ENCODE measurements around the gene GNA12. TPM values are rescaled to one million over a fixed set of nuclear protein-coding genes. Genes with fewer than 3 reads are reported as not detected.
A peak's percentile ranks its signal among the peaks of the same experiment; 100 is the strongest.

GNA12 gene
- polyA plus RNA-seq, 1 donor (not counting 4 experiments of a cell fraction or from before 2014, with no cell fraction given) = 35.5 TPM

DNA sequence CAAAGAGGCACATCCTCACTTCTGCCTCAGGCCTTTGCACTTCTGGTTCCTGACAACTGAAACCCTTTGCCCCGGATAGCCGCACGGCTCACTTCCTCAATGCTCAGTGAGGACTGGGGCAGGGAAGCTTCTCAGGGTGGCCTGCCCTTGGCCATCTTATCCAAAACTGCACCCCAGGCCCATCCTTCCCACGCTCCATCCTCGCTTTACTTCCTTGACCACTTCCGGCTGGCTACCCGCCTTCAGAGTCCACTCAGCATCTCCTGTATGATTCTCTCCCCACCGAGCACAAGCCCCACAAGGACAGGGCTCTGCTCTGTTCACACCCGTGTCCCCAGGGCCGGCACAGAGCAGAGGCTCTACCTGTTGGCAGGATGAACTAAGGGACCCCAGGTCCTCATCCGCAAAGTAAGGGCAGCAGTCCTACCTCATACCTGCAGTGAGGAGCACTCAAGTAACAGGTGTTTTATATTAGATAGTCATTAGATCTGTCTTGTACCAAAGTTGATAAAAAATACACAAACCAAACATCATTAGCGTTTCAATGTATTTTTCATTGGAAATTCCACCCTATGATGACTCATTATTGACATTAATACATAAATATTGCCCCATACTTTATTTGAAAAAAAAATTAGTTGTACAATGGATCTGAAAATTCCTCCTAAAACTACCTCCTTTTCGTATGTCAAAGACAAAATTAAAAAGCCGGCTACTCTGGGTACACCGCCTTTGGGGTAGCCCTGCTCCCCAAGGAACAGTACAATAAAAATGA, 35.0 kb downstream of the GNA12 start:
- dilution Hi-C loops (cut with MboI; ENCODE audit: extremely low pct_ligation_motif_present, low sequenced_read_pairs) = no loop called here
- H3K27ac ChIP-seq (ENCODE audit: control insufficient read depth, insufficient read depth, low read length) = no peak overlapping the region
- peaks cover 0 to 2% of the 10 kb centered on the region in 2 experiments for H3K36me3 ChIP-seq (ENCODE audit: control insufficient read depth in 2 of 2, extremely low read depth in 1 of 2, insufficient read depth in 2 of 2, low read length in 2 of 2)
- H3K9me1 ChIP-seq (ENCODE audit: control insufficient read depth, extremely low read depth, insufficient read depth, low read length) = peaks cover 3% of the 10 kb centered on the region
- no peak for FAIRE-seq
- H3K4me2 ChIP-seq (ENCODE audit: control insufficient read depth, extremely low read depth, insufficient read depth, low read depth, low read length) = no peak overlapping the region
- TF ChIP-seq EZH2 (IDR thresholded peaks at IDR 0.05; ENCODE audit: low read length) = no peak
- H4K20me1 ChIP-seq (ENCODE audit: control insufficient read depth, extremely low read depth, insufficient read depth, low read length) = no peaks in the 10 kb centered on the region
- H3K79me2 ChIP-seq (ENCODE audit: control insufficient read depth, insufficient read depth, low read length) = peaks cover 74% of the 10 kb centered on the region
- H3K4me3 ChIP-seq (ENCODE audit: control insufficient read depth in 2 of 3, extremely low read depth in 1 of 3, insufficient read depth in 2 of 3, low read depth in 1 of 3, low read length in 3 of 3) = no peak overlapping the region
- no peaks in the 10 kb centered on the region for H3K9me3 ChIP-seq (ENCODE audit: control insufficient read depth, low read depth, low read length)
- H2AFZ ChIP-seq (ENCODE audit: control insufficient read depth, low read length) = no peak overlapping the region
- no peak overlapping the region for H3K9ac ChIP-seq (ENCODE audit: control insufficient read depth, extremely low read depth, insufficient read depth, low read length)
- no peak for DNase-seq (ENCODE audit: low read depth, low spot score)
- no peaks in the 10 kb centered on the region for H3K27me3 ChIP-seq (ENCODE audit: control insufficient read depth, extremely low read depth, insufficient read depth, low read length)
- peaks cover 4% of the 10 kb centered on the region for H3K4me1 ChIP-seq (ENCODE audit: control insufficient read depth, extremely low read depth, insufficient read depth, low read length)

DNA sequence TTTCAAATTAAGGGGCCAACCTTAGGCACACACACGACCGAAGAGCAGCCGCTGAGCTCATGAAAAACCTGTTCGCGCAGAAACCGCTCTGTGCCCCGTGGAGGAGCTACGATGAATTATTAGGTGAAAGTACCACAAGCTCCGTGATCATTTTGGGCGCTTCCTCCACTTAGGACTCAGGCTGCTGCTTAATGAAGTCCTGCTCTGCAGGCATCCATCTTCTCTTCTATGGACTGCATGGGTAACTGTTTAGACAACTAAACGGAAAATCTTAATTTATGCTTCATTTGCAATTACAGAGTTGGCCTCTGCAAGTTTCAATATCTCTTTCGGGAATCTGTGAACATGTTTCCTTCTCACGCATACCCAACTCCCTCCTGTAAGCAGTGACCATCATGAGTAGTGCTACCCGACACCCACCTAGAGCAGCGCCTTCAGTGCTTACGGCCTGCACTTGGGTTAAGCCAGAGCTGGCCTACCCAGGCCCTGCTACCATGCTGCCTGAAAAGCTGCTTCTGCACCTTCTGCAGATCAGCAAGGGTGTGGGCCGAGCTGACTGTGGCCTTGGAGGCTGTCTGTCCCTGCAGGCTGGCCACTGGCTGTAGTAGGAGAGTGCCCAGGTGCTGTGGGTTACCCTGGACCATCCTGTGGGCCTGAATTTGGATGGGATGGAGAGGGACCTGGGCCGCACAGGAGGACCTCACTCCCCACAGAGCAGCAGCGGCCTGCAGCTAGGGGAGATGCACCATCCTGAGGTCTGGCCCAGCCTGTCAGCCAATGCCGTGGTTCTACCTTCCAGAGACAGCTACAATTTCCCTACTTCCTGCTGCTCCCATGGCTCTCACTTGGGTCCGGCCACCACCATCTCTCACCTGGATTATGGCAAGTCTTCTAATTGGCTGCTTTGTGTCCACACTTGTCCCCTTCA, 36.0 kb downstream of the GNA12 start:
- dilution Hi-C loops (cut with MboI; ENCODE audit: extremely low pct_ligation_motif_present, low sequenced_read_pairs) = no loop called here
- Histone ChIP-seq H3K27me3 (ENCODE audit: control insufficient read depth, extremely low read depth, insufficient read depth, low read length) (no peaks in the 10 kb centered on the region), H3K79me2 (ENCODE audit: control insufficient read depth, insufficient read depth, low read length) (peaks cover 74% of the 10 kb centered on the region), H3K4me2 (ENCODE audit: control insufficient read depth, extremely low read depth, insufficient read depth, low read depth, low read length) (peak overlapping the region; percentile 17), H3K9me3 (ENCODE audit: control insufficient read depth, low read depth, low read length) (no peaks in the 10 kb centered on the region), H4K20me1 (ENCODE audit: control insufficient read depth, extremely low read depth, insufficient read depth, low read length) (no peaks in the 10 kb centered on the region), H3K4me1 (ENCODE audit: control insufficient read depth, extremely low read depth, insufficient read depth, low read length) (peaks cover 14% of the 10 kb centered on the region), H3K9ac (ENCODE audit: control insufficient read depth, extremely low read depth, insufficient read depth, low read length) (no peak overlapping the region), H3K27ac (ENCODE audit: control insufficient read depth, insufficient read depth, low read length) (no peak overlapping the region), H3K9me1 (ENCODE audit: control insufficient read depth, extremely low read depth, insufficient read depth, low read length) (peaks cover 3% of the 10 kb centered on the region), H3K36me3 (ENCODE audit: control insufficient read depth in 2 of 2, extremely low read depth in 1 of 2, insufficient read depth in 2 of 2, low read length in 2 of 2) (no peaks in the 10 kb centered on the region), H2AFZ (ENCODE audit: control insufficient read depth, low read length) (no peak overlapping the region), H3K4me3 (ENCODE audit: control insufficient read depth in 2 of 3, extremely low read depth in 1 of 3, insufficient read depth in 2 of 3, low read depth in 1 of 3, low read length in 3 of 3) (no peak overlapping the region)
- DNase-seq (ENCODE audit: low read depth, low spot score) (no peak), FAIRE-seq (no peak)
- TF ChIP-seq, protein P1, sequence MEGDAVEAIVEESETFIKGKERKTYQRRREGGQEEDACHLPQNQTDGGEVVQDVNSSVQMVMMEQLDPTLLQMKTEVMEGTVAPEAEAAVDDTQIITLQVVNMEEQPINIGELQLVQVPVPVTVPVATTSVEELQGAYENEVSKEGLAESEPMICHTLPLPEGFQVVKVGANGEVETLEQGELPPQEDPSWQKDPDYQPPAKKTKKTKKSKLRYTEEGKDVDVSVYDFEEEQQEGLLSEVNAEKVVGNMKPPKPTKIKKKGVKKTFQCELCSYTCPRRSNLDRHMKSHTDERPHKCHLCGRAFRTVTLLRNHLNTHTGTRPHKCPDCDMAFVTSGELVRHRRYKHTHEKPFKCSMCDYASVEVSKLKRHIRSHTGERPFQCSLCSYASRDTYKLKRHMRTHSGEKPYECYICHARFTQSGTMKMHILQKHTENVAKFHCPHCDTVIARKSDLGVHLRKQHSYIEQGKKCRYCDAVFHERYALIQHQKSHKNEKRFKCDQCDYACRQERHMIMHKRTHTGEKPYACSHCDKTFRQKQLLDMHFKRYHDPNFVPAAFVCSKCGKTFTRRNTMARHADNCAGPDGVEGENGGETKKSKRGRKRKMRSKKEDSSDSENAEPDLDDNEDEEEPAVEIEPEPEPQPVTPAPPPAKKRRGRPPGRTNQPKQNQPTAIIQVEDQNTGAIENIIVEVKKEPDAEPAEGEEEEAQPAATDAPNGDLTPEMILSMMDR (optimal IDR thresholded peaks at IDR 0.05 in 1 of 3, IDR thresholded peaks at IDR 0.05 in 1 of 3, conservative IDR thresholded peaks at IDR 0.05 in 1 of 3; ENCODE audit: extremely low read depth in 1 of 3, insufficient read depth in 2 of 3, low read length in 3 of 3) = no peak
- TF ChIP-seq EZH2 (IDR thresholded peaks at IDR 0.05; ENCODE audit: low read length) = no peak

Measured in keratinocyte (primary cell).